G401 (cell line): ENCODE results near the gene SLCO4C1. TPM values are rescaled to one million over a fixed set of nuclear protein-coding genes. Genes with fewer than 3 reads are reported as not detected.

Experiments
- total RNA-seq: library from RNA; depleted of rRNA; stranded (reverse); fragments of >200 nt; shearing (Covaris generic); gene quantifications from 2 replicates; pipeline ENCODE4 v1.2.3, GENCODE V29; 2014; rRNA removed

The SLCO4C1 gene
- total RNA-seq, 1 experiment from 2014 or later: not detected

Other genes starting within 250 kb of the SLCO4C1 start
- not detected in 2 replicates for gene SLCO6A1, start 202.7 kb upstream of the SLCO4C1 start, total RNA-seq